ENCODE results near the gene FNBP1L. TPM values are rescaled to one million over a fixed set of nuclear protein-coding genes. Genes with fewer than 3 reads are reported as not detected.
"Not testable (repeated sequence)": the region's sequence is repeated elsewhere in the genome, so short reads cannot be mapped to it uniquely, and the experiment has no call there.

The FNBP1L gene
- total RNA-seq, 1 donor from 2014 or later, result 47.3 TPM

DNA sequence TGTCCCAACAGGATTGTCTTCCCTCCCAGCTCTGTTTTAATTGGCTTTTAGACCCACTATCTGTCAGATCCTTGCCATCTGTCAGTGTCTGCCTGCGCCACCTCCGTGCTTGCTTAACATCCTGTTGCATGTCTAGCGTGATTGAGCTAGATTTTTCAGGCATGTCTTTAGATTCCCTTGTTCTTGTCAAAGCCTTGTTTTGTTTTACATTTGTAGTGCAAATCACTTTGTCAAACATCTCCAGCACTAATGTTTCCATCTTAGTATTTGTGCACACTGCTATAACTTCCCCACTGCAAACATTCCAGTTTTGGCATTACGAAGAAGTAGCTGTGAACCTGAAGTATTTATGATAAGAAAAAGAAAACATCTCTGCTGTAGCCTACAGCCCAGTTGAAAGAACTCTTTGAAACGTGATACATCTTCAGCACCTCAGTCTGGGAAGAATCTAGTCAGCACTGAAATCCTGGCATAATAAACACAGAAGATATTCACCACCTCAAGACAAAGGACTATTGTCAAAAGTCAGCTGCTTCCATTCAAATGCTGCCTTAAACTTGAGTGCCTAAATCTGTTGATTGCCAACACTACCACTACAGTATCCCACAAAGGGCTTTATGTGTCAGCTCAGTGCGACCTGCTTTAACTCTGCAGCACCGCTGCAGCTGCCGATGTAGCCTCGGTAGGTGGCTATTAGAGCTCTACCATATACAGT lies 105.0 kb downstream of the FNBP1L start:
- Mint-ChIP-seq H3K27ac (ENCODE audit: unreplicated experiment) (peak overlapping the region; percentile 91), H3K36me3 (ENCODE audit: low read depth) (peaks cover 11% of the 10 kb centered on the region), H3K27me3 (ENCODE audit: low read depth) (no peaks in the 10 kb centered on the region), H3K9me3 (ENCODE audit: low read depth) (no peaks in the 10 kb centered on the region), H3K4me3 (ENCODE audit: unreplicated experiment) (peak overlapping the region; percentile 18), H3K4me1 (ENCODE audit: low read depth) (peaks cover 47% of the 10 kb centered on the region)
- TF ChIP-seq, protein P1, sequence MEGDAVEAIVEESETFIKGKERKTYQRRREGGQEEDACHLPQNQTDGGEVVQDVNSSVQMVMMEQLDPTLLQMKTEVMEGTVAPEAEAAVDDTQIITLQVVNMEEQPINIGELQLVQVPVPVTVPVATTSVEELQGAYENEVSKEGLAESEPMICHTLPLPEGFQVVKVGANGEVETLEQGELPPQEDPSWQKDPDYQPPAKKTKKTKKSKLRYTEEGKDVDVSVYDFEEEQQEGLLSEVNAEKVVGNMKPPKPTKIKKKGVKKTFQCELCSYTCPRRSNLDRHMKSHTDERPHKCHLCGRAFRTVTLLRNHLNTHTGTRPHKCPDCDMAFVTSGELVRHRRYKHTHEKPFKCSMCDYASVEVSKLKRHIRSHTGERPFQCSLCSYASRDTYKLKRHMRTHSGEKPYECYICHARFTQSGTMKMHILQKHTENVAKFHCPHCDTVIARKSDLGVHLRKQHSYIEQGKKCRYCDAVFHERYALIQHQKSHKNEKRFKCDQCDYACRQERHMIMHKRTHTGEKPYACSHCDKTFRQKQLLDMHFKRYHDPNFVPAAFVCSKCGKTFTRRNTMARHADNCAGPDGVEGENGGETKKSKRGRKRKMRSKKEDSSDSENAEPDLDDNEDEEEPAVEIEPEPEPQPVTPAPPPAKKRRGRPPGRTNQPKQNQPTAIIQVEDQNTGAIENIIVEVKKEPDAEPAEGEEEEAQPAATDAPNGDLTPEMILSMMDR (IDR thresholded peaks at IDR 0.05), result no peak
- no peak for DNase-seq (ENCODE audit: low spot score)

DNA sequence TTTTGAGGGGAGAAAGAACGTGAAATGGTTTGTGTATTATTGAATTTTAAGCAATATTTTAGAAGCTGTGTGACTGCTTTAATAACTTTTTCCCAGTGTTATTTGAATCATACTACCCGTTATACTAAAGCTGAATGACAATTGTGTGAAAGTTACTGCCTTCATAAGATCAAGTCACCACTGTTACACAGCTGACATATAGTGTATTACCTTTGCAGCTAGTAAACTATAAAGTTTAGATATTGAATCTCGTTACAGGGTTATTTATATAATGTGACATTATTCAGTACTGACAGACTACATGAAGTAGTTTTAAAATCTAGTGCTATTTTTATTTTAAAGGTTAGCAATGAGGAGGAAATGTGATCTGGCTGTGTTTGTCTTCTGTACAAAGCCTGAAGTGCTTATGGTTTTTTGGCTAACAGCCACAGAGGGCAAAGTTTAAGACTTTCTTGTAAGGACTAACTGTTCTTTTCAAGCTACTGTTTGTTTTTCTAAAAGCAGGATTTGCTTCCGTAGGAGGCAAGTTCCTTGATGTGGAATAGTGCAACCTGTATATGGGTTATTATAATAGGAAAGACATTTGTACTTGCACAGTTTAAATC lies 106.1 kb downstream of the FNBP1L start:
- Mint-ChIP-seq H3K4me1 (ENCODE audit: low read depth) (peaks cover 47% of the 10 kb centered on the region), H3K9me3 (ENCODE audit: low read depth) (peaks cover 11% of the 10 kb centered on the region), H3K27ac (ENCODE audit: unreplicated experiment) (peak overlapping the region; percentile 91), H3K36me3 (ENCODE audit: low read depth) (peaks cover 13% of the 10 kb centered on the region)
- not testable (repeated sequence) for H3K27me3 Mint-ChIP-seq (ENCODE audit: low read depth); H3K4me3 Mint-ChIP-seq (ENCODE audit: unreplicated experiment); DNase-seq (ENCODE audit: low spot score)

DNA sequence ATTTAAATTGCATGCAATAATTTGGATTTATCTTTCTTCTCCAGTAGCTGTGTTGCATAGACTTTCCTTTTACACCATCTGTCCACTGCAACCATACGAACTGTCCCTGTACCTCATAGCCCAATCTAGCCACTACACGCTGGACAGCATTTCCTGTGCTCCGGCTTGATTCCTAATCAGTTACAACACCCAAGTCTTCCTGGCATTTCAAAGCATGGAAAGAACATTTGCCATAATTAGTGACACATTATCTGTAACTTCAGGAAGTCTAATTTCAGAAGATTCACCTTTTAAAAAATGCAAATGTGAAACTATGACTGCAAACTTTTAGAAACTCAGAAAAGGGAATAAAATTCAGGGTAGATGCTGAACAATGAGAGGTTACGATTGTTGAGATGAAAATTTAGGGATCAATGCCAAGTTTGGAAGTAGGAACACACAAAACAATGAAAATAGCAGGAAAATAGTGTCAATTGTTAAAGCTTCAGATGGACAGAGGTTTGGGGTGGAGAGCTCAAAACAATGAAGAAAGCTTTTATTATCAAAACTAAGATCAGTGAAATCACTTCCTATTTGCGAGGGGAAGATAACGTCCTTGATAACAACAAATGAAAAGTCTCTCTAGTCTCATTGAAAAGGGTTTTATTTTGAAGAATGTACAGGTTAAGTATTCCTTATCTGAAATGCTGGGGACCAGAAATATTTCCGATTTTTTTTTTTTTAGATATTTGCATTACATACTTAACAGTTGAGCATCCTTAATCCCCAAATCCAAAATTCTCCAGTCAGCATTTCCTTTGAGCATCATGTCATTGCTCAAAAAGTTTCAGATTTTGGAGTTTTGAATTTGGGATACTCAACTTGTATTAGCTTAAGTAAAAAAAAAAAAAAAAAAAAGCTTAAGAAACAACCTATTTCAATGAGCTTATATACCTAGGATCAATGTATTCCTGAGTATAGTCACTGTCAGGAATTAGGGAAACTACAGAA lies 107.3 kb downstream of the FNBP1L start:
- Mint-ChIP-seq H3K9me3 (ENCODE audit: low read depth) (peaks cover 11% of the 10 kb centered on the region), H3K36me3 (ENCODE audit: low read depth) (peaks cover 18% of the 10 kb centered on the region), H3K4me1 (ENCODE audit: low read depth) (peaks cover 47% of the 10 kb centered on the region), H3K27ac (ENCODE audit: unreplicated experiment) (no peak overlapping the region), H3K4me3 (ENCODE audit: unreplicated experiment) (no peak overlapping the region), H3K27me3 (ENCODE audit: low read depth) (no peaks in the 10 kb centered on the region)
- no peak for DNase-seq (ENCODE audit: low spot score)
- TF ChIP-seq, protein P1 (IDR thresholded peaks at IDR 0.05), result no peak

DNA sequence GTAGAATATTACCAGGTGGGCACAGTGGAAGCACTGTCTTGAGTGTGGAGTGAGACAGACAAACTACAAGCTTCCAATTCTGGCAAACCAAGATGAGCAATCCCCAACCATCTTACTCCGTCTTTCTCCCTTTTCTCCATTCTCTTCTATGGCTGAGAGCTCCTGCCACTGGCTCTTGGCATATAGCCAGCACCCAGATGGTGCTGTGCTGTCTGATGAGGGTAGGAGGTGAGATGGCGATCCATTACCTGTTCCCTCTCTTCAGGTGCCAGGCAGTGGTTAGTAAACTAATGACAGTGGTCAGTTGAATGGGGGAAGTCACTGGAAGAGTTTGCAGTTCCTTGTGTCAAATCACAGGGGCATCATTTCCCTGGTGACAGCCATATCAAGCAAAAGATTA lies 108.4 kb downstream of the FNBP1L start:
- peaks cover 11% of the 10 kb centered on the region for H3K9me3 Mint-ChIP-seq (ENCODE audit: low read depth)
- H3K27ac Mint-ChIP-seq (ENCODE audit: unreplicated experiment), result no peak overlapping the region
- peaks cover 21% of the 10 kb centered on the region for H3K36me3 Mint-ChIP-seq (ENCODE audit: low read depth)

DNA sequence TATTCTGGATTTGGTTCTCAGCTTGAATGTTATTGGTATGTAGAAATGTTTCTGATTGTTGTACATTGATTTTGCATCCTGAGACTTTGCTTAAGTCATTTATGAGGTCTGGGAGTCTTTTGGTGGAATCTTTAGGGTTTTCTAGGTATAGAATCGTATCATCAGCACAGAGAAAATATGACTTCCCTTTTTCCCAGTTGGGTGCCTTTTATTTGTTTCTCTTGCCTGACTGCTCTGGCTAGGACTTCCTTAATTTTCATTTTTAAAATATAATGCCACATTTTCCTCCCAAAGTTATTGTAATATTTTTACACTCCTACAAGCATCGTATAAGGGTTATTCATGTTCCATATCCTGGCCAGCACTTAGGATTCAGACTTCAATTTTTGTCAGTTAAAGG lies 111.1 kb downstream of the FNBP1L start:
- no peak overlapping the region for H3K4me3 Mint-ChIP-seq (ENCODE audit: unreplicated experiment)
- H3K27me3 Mint-ChIP-seq (ENCODE audit: low read depth), result no peaks in the 10 kb centered on the region
- H3K9me3 Mint-ChIP-seq (ENCODE audit: low read depth), result peaks cover 11% of the 10 kb centered on the region
- peaks cover 15% of the 10 kb centered on the region for H3K4me1 Mint-ChIP-seq (ENCODE audit: low read depth)
- H3K36me3 Mint-ChIP-seq (ENCODE audit: low read depth), result peaks cover 26% of the 10 kb centered on the region
- DNase-seq (ENCODE audit: low spot score), result no peak
- H3K27ac Mint-ChIP-seq (ENCODE audit: unreplicated experiment), result no peak overlapping the region
- TF ChIP-seq, protein P1 (IDR thresholded peaks at IDR 0.05), result no peak

More for the DNA sequence above, 108.4 kb downstream of the FNBP1L start:
- H3K27me3 Mint-ChIP-seq (ENCODE audit: low read depth), result no peaks in the 10 kb centered on the region
- H3K4me3 Mint-ChIP-seq (ENCODE audit: unreplicated experiment), result no peak overlapping the region
- DNase-seq (ENCODE audit: low spot score), result no peak
- H3K4me1 Mint-ChIP-seq (ENCODE audit: low read depth), result peaks cover 41% of the 10 kb centered on the region
- TF ChIP-seq, protein P1 (IDR thresholded peaks at IDR 0.05), result no peak
